ENCODE measurements around the gene FUT1.

DNA sequence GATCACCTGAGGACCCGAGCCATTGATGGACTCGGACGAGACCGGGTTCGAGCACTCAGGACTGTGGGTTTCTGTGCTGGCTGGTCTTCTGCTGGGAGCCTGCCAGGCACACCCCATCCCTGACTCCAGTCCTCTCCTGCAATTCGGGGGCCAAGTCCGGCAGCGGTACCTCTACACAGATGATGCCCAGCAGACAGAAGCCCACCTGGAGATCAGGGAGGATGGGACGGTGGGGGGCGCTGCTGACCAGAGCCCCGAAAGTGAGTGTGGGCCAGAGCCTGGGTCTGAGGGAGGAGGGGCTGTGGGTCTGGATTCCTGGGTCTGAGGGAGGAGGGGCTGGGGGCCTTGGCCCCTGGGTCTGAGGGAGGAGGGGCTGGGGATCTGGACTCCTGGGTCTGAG, 3.8 kb upstream of the FUT1 start:
- TF ChIP-seq, protein P1, sequence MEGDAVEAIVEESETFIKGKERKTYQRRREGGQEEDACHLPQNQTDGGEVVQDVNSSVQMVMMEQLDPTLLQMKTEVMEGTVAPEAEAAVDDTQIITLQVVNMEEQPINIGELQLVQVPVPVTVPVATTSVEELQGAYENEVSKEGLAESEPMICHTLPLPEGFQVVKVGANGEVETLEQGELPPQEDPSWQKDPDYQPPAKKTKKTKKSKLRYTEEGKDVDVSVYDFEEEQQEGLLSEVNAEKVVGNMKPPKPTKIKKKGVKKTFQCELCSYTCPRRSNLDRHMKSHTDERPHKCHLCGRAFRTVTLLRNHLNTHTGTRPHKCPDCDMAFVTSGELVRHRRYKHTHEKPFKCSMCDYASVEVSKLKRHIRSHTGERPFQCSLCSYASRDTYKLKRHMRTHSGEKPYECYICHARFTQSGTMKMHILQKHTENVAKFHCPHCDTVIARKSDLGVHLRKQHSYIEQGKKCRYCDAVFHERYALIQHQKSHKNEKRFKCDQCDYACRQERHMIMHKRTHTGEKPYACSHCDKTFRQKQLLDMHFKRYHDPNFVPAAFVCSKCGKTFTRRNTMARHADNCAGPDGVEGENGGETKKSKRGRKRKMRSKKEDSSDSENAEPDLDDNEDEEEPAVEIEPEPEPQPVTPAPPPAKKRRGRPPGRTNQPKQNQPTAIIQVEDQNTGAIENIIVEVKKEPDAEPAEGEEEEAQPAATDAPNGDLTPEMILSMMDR (IDR thresholded peaks at IDR 0.05): no peak
- no peak for TF ChIP-seq POLR2A (IDR thresholded peaks at IDR 0.05)

Data from heart left ventricle (tissue), 13 donors.